RWPE2 (cell line): ENCODE data around the gene ABTB2.

Experiments
- ATAC-seq: fragments of 200-7000 bp; cut with Tn5 transposase; 3 replicates; pipeline ENCODE4 v1.9.1; 2021; ENCODE audit warnings: low read depth
- DNase-seq: peaks from one replicate; pipeline ENCODE4 v3.0.0-alpha.2; 2020; ENCODE audit warnings: low spot score
- H3K27ac ChIP-seq: fragments of 450-650 bp; 2 replicates; pipeline ENCODE4 v1.5.1; 2017; ENCODE audit warnings: mild to moderate bottlenecking; ENCODE audit not compliant: poor library complexity, severe bottlenecking
- H3K27me3 ChIP-seq: fragments of 250-450 bp; sonication (Bioruptor Pico); 2 replicates; pipeline ENCODE4 v1.5.1; 2021; ENCODE audit warnings: mild to moderate bottlenecking, moderate library complexity; ENCODE audit not compliant: insufficient read depth, poor library complexity, severe bottlenecking
- H3K36me3 ChIP-seq: fragments of 250-450 bp; sonication (Bioruptor Pico); 2 replicates; pipeline ENCODE4 v1.5.1; 2020; ENCODE audit warnings: low read depth, mild to moderate bottlenecking, moderate library complexity
- H3K4me1 ChIP-seq: fragments of 250-450 bp; sonication (Bioruptor Pico); 2 replicates; pipeline ENCODE4 v1.5.1; 2021; ENCODE audit warnings: mild to moderate bottlenecking, moderate library complexity; ENCODE audit not compliant: insufficient read depth, poor library complexity, severe bottlenecking
- H3K4me3 ChIP-seq: fragments of 250-450 bp; sonication (Bioruptor Pico); 2 replicates; pipeline ENCODE4 v1.5.1; 2021; ENCODE audit warnings: mild to moderate bottlenecking, moderate library complexity; ENCODE audit not compliant: severe bottlenecking
- H3K9me3 ChIP-seq: fragments of 250-450 bp; sonication (Bioruptor Pico); 2 replicates; pipeline ENCODE4 v1.5.1; 2021; ENCODE audit warnings: mild to moderate bottlenecking, moderate library complexity; ENCODE audit not compliant: severe bottlenecking
- CTCF ChIP-seq: fragments of 450-650 bp; IDR thresholded peaks from one replicate; pipeline ENCODE4 v1.5.1; 2017; ENCODE audit warnings: mild to moderate bottlenecking, moderate library complexity; ENCODE audit not compliant: poor library complexity, severe bottlenecking

ABTB2 gene

GRCh38 chr11:34105079-34105956 is 252.5 kb downstream of the ABTB2 start, which contains the start of gene NAT10:
TSS of gene NAT10 (plus strand) at chr11:34105629. CDS start at chr11:34108226, 2,597 bp downstream.
- peak; percentile 83 for ATAC-seq
- TF ChIP-seq CTCF = no peak
- H3K36me3 ChIP-seq = peaks cover 47% of the 10 kb centered on the region
- peak within 1 kb of the TSS; percentile 69 for H3K4me3 ChIP-seq
- peaks cover 12% of the 10 kb centered on the region for H3K4me1 ChIP-seq
- peak within 1 kb of the TSS; percentile 68 for H3K27ac ChIP-seq
- H3K9me3 ChIP-seq = no peaks in the 10 kb centered on the region
- DNase-seq = peak; percentile 96
- H3K27me3 ChIP-seq = no peaks in the 10 kb centered on the region

DNA sequence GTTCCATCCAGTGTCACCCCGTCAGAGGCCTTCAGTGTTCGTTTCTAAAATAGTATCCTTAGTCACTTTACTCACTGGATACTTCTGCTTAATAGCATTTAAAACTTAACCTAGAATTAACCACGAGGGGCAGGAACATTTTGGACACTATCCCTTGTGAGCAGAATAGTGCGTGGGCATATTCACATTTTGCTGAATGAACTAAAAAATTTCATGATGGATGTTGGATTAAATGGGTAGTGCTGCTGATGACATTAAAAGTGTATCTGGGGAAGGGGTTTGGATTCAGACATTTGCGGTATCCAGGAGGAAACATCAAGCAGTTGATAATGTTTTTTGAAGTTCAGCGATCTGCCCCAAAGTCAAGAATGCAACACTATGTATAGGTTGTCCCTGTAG is 253.1 kb downstream of the ABTB2 start:
- Histone ChIP-seq H3K36me3 (peaks cover 47% of the 10 kb centered on the region), H3K9me3 (no peaks in the 10 kb centered on the region), H3K27ac (peak overlapping the region; percentile 68), H3K27me3 (no peaks in the 10 kb centered on the region), H3K4me3 (peak overlapping the region; percentile 69), H3K4me1 (peaks cover 12% of the 10 kb centered on the region)
- no peak for TF ChIP-seq CTCF
- no peak for DNase-seq
- ATAC-seq = no peak
